Kidney (tissue), 14 donors: ENCODE data around the gene RPTOR. TPM values are rescaled to one million over a fixed set of nuclear protein-coding genes. Genes with fewer than 3 reads are reported as not detected.

Experiments used
- DNase-seq, 5 donors: peaks; one replicate each; pipeline ENCODE4 v3.0.0-alpha.2; 2013 to 2020
- FAIRE-seq: peaks from 2 replicates; lab custom pipeline; 2012; peaks lifted over from hg19 to GRCh38; lab: Jason Lieb, UNC
- H3K27ac ChIP-seq, 2 donors: one replicate each; pipeline ENCODE4 v1.7.0; 2013; ENCODE audit warnings: low read depth in 2 of 2, low read length in 2 of 2, inconsistent platforms in 1 of 2
- H3K27me3 ChIP-seq: one replicate; pipeline ENCODE4 v1.7.1; 2013; ENCODE audit warnings: low read length, inconsistent platforms; ENCODE audit not compliant: control insufficient read depth, insufficient read depth
- H3K36me3 ChIP-seq, 3 donors: one replicate each; pipeline versions ENCODE4 v1.7.0 to v1.7.1; 2013; ENCODE audit warnings: low read length in 3 of 3, control low read depth in 1 of 3, inconsistent platforms in 1 of 3; ENCODE audit not compliant: insufficient read depth in 3 of 3, control insufficient read depth in 2 of 3
- H3K4me1 ChIP-seq, 3 donors: one replicate each; pipeline versions ENCODE4 v1.7.0 to v1.7.1; 2013; ENCODE audit warnings: low read length in 3 of 3, inconsistent platforms in 1 of 3, low read depth in 1 of 3; ENCODE audit not compliant: control insufficient read depth in 2 of 3, insufficient read depth in 2 of 3
- H3K4me3 ChIP-seq, 3 donors: one replicate each; pipeline versions ENCODE4 v1.7.0 to v1.8.1; 2013; ENCODE audit warnings: low read length in 3 of 3, control low read depth in 1 of 3, inconsistent platforms in 1 of 3
- H3K9ac ChIP-seq, 3 donors: one replicate each; pipeline versions ENCODE4 v1.7.0 to v1.7.1; 2013; ENCODE audit warnings: low read length in 3 of 3, control low read depth in 1 of 3, inconsistent platforms in 1 of 3
- H3K9me3 ChIP-seq, 3 donors: one replicate each; pipeline versions ENCODE4 v1.7.0 to v1.7.1; 2013; ENCODE audit warnings: low read length in 3 of 3, control low read depth in 1 of 3, inconsistent platforms in 1 of 3; ENCODE audit not compliant: control insufficient read depth in 2 of 3, insufficient read depth in 1 of 3
- intact Hi-C: fragments of 100-400 bp; cut with DNase I; formaldehyde crosslinking; loops from one replicate; pipeline ENCODE4 v1.11.1; 2022
- polyA plus RNA-seq: library from polyadenylated mRNA; stranded (reverse); fragments of 350-450 nt; fragmentation: Illumina TruSeq; extraction: RNeasy Lipid Tissue Mini Kit (QIAGEN cat#74804); gene quantifications from one replicate; pipeline ENCODE4 v1.2.3, GENCODE V29; 2014; ENCODE audit warnings: low read depth, low replicate concordance; ENCODE audit not compliant: insufficient read depth
- total RNA-seq: library from RNA; stranded (reverse); fragmentation: NEBNext Ultra II Directional; extraction: Animal tissue kit (Norgen Biotek cat#: 25700); gene quantifications from one replicate; pipeline ENCODE4 v1.2.1, GENCODE V29; 2021
- TF ChIP-seq, protein P1 (sequence below): IDR thresholded peaks from 3 replicates; pipeline ENCODE4 v1.5.1; 2012; ENCODE audit warnings: mild to moderate bottlenecking, moderate library complexity, borderline replicate concordance; ENCODE audit not compliant: insufficient read depth; ENCODE audit errors: extremely low read depth
- donor health status: control.
- donor health status: control.
- donor health status: control.
- donor health status: control.
- donor health status: control.
- donor health status: DM: yes; HTN: yes; CAD: no.
- donor health status: Normal renal cell carcinoma (clear cell type).

The RPTOR gene
- total and polyA plus RNA-seq, 2 donors from 2014 or later, result 5.5 to 37.6 TPM

DNA sequence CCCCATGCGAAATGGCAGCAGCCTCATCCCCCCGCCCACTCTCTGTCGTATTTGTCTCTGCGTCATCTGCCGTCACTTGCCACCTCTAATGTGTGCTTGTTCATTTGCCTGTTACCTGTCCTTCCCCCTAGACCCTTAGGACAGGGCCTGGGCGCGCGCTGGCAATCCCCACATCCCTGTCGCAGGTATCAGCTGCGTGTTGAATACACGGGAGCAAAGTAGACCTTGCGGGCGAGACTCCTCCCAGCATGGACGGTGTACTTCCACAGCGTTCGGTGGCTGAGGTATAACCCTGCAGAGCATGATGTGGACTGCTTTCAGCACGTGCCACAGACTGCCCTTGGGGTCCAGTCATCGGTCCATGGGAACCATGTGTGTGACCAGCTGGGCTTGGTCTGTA lies 276.9 kb downstream of the RPTOR start:
- Histone ChIP-seq H3K4me1 (no peaks in the 10 kb centered on the region), H3K27ac (no peak overlapping the region), H3K36me3 (peaks cover 3 to 4% (median 4%) of the 10 kb centered on the region in 3 donors), H3K9ac (no peak overlapping the region), H3K4me3 (no peak overlapping the region), H3K27me3 (no peaks in the 10 kb centered on the region), H3K9me3 (no peaks in the 10 kb centered on the region)
- TF ChIP-seq, protein P1, sequence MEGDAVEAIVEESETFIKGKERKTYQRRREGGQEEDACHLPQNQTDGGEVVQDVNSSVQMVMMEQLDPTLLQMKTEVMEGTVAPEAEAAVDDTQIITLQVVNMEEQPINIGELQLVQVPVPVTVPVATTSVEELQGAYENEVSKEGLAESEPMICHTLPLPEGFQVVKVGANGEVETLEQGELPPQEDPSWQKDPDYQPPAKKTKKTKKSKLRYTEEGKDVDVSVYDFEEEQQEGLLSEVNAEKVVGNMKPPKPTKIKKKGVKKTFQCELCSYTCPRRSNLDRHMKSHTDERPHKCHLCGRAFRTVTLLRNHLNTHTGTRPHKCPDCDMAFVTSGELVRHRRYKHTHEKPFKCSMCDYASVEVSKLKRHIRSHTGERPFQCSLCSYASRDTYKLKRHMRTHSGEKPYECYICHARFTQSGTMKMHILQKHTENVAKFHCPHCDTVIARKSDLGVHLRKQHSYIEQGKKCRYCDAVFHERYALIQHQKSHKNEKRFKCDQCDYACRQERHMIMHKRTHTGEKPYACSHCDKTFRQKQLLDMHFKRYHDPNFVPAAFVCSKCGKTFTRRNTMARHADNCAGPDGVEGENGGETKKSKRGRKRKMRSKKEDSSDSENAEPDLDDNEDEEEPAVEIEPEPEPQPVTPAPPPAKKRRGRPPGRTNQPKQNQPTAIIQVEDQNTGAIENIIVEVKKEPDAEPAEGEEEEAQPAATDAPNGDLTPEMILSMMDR, result no peak
- intact Hi-C loops, result no loop called here
- DNase-seq (peak in 2 of 5 donors; percentile 23 to 61), FAIRE-seq (no peak)

DNA sequence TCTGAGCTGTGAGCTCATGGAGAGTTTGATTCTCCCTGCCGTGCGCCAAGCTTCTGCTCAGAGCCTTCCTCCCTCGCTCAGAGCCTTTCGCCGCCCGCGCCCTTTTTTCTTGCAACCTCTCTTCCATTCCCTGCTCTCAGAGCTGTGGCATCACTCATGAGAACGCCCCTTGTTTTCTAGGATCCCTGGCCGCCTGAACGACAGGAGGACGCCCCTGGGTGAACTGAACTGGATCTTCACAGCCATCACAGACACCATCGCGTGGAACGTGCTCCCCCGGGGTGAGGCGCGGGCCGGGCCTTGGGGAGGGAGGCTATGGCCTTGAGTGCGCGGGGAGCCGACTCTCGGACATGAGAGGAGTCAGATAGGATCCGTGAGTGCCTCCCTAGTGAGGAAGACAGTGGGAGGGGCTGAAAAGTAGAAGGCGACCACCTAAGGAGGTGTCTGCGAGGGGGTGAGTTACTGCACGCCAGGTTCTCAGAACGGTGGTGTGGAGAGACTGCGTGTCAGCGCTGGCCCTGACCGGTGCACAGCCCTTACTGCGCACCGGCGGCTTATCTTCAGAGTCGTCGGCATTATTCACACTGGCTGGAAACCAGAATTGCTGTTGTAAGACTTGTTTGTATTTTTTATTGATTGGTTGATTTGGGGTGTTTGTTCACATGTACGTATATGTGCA lies 277.5 kb downstream of the RPTOR start:
- H3K27me3 ChIP-seq, result no peaks in the 10 kb centered on the region
- FAIRE-seq, result no peak
- no peak overlapping the region for H3K27ac ChIP-seq
- no peaks in the 10 kb centered on the region for H3K9me3 ChIP-seq
- no peaks in the 10 kb centered on the region for H3K4me1 ChIP-seq
- H3K36me3 ChIP-seq, result peaks cover 3 to 4% (median 4%) of the 10 kb centered on the region in 3 donors
- DNase-seq, result peak in 2 of 5 donors; percentile 26 to 29
- H3K4me3 ChIP-seq, result no peak overlapping the region
- TF ChIP-seq, protein P1, result no peak
- no peak overlapping the region for H3K9ac ChIP-seq
- intact Hi-C loops, result no loop called here

DNA sequence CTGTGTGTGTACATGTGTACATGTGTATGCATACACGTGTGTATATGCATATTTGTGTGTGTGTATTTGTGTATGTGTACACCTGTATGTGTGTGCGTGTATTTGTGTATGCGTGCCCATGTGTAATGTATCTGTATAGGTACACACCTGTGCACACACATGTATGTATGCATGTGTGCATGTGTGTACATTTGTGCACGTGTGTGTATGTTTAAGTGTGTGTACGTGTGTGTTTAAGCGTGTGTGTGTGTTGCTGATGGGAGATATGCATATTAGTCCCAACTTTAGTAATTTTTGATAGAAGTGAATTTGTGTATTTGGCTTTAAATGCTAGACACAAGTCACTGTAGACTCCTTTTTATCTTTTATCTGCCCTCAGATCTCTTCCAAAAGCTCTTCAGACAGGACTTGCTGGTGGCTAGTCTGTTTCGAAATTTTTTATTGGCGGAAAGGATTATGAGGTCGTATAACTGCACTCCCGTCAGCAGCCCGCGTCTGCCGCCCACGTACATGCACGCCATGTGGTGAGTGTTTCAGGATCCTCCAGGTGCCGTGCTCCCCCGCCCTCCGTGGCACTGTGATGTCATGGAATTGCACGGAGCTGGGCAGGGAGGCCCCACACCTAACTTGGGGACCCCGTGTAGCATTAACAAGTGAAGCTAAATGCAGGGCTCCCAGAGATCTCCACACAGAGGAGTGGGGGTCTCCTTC lies 278.2 kb downstream of the RPTOR start:
- peak in 2 of 5 donors; percentile 23 to 48 for DNase-seq

More for the DNA sequence above, 278.2 kb downstream of the RPTOR start:
- no peak for FAIRE-seq
- Histone ChIP-seq H3K9me3 (no peaks in the 10 kb centered on the region), H3K27me3 (no peaks in the 10 kb centered on the region), H3K36me3 (peaks cover 3 to 4% (median 4%) of the 10 kb centered on the region in 3 donors), H3K27ac (no peak overlapping the region), H3K9ac (no peak overlapping the region), H3K4me3 (no peak overlapping the region), H3K4me1 (peaks cover 0 to 2% (median 0%) of the 10 kb centered on the region in 3 donors)
- TF ChIP-seq, protein P1, result no peak
- intact Hi-C loops, result no loop called here
